HEK293T (cell line): ENCODE measurements around the gene SUPT5H.

ENCODE experiments used
- BHLHE40 ChIP-seq: fragments of 450-650 bp; IDR thresholded peaks from 2 replicates; pipeline ENCODE4 v1.6.1; 2016; ENCODE audit warnings: mild to moderate bottlenecking, moderate library complexity, borderline replicate concordance
- CTBP1 ChIP-seq: fragments of 450-650 bp; IDR thresholded peaks from 2 replicates; pipeline ENCODE4 v1.6.1; 2016; ENCODE audit warnings: borderline replicate concordance

- TF ChIP-seq CTBP1 (no peak), BHLHE40 (no peak)
These were observed 32.0 kb upstream of the SUPT5H start for GRCh38 chr19:39413272-39413910.
